GM20431 (cell line): ENCODE measurements around the gene TRPM3.
"Not testable (repeated sequence)": the region's sequence is repeated elsewhere in the genome, so short reads cannot be mapped to it uniquely, and the experiment has no call there.

Experiments used
- in situ Hi-C: fragments of 300-500 bp; cut with MseI, MboI; formaldehyde crosslinking; loops from one replicate; pipeline ENCODE4 v1.15.0; 2020; ENCODE audit warnings: low sequenced_read_pairs; ENCODE audit not compliant: unreplicated experiment

TRPM3 gene

DNA sequence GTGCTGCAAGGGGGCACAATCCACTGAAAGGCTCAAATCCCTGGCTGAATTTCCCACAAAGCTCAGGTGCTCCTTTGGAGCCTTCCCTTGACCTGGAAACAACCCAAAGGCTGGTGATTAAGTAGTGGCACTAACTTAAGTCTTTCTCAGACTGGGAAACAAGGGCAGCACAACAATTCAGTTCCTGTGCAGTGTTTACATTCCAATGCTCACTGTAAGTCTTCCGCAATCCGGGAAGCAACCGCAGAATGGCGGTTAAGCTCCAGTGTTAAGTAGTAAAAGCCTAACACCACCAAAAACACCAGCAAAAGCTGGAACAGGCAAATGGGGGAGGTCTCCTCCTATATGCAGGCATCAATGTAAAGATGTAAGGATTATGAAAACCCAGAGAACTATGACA lies 117.2 kb downstream of the TRPM3 start:
- in situ Hi-C loops, result loop anchor here (10.0 kb wide), 1 partner anchor 59 kb away; no protein-coding TSS in a partner anchor

DNA sequence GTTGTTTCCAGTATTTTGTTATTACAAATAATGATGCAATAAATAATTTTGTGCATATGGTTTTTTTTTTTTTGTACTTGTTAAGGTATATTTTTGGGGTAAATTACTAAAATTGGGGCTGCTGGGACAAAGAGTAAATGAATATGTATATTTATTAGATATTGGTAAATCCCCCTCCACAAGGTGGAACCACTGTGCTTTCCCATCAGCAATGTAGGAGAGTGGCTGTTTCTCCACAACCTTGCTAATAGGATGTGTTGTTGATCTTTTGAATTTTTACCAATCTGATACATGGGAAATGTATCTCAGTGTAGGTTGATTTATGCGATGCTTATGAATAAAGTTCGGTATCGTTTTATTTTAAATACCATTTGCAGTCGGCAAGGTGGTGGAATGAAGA lies 118.1 kb downstream of the TRPM3 start:
- in situ Hi-C loops, result loop anchor here (10.0 kb wide), 1 partner anchor 59 kb away; no protein-coding TSS in a partner anchor

DNA sequence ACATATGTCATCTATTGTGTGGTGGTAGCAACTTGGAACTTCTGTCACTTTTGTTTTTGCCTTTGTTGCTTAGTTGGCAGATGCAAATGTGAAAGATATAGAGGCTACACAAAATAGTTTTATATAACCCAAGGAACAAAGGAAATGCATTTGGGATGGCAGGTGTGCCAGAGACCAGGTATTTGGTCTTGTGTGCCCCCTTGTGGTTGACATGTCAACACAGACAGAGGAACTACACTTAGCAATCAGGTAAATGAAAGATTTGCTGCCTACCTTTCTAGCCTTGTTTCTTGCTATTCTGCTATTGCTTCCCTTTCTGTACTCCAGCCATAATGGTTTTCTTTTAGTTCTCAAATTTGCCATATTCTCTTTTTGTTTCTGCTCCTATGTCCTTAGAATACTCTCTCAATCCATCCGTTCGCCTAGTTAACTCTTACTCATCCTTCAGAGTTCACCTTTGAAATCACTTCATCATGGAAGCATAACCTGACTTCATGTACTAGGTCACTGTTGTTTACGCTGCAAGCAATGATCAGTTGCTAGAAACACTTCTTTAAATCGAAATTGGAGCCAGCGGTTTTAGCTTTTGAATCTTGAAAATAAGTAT lies 119.5 kb downstream of the TRPM3 start:
- in situ Hi-C loops, result loop anchor here (10.0 kb wide), 1 partner anchor 57 kb away; no protein-coding TSS in a partner anchor

DNA sequence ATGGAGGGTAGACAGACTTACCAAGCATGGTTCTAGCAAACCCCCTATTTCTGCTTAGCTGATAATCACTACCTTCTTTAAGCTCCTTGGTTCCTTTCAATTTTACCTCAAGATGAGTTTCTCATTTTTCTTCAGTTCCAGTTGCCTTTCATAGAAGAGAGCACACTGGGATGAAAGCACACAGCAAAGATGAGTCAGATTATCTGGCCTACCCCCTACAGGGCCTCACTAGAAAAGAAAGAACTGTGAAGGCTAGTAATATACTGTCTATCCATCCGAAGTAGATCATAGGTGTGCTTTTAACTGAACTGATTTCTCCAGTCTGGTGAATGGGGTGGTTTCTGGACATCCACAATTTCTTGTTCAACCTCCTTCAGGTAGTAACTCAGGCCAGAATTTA lies 122.5 kb downstream of the TRPM3 start:
- in situ Hi-C loops, result loop anchor here (25.0 kb wide), 1 partner anchor 362 kb away; no protein-coding TSS in a partner anchor

DNA sequence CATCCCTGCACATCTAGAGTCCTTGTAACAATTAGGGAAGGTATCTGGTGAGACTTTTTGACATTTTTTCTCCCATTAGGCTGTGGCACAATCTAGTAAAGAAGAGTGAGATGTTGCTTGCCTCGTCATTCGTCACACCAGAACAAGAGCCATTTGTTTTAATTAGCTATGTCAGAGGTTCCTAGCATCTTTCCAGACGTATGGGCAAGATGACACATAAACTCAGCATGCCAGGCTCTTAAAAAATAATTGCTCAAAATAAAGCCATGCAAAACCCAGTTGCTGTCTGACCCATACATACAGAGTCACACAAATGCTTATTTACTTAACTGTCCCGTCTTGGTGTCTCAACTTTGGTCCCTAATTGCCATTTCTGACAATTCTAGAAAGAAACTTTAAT lies 125.9 kb downstream of the TRPM3 start:
- in situ Hi-C loops, result loop anchor here (25.0 kb wide), 1 partner anchor 358 kb away; no protein-coding TSS in a partner anchor

DNA sequence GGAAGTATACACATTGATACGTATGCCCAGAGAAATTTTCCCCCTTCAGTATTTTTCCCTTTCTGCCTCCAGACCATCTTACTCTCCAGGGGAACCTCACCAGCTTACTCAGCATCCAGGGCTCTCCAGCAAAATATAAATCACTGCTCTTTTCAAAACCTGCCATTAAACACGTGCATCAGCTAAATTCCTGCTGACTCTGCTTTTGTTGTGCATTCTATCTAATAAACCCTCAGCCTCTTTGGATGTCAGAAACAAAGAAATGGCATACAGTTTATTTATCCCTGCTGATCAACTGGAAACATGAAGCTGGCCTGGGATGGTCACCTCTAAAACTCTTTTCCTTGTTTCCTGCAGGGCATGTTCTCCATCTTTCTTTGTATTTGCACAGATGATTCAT lies 126.8 kb downstream of the TRPM3 start:
- in situ Hi-C loops, result loop anchor here (25.0 kb wide), 1 partner anchor 357 kb away; no protein-coding TSS in a partner anchor

DNA sequence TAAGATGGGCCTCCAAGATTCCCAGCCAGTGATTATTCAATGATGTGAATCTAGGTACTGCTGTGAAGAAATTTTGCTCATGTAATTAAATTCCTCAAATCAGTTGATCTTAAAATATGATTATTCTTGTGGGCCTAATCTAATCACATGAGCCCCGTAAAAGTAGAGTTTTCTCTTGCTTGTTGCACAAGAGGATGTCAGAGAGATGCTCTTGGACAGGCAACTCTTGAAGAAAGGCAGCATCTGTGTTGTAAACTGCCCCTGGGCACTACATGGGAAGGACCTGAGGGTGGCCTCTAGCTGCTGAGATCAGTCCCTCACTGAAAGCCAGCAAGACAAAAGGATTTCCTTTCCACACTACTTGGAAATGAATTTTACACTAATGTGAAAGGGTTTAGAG lies 132.9 kb downstream of the TRPM3 start:
- in situ Hi-C loops, result loop anchor here (25.0 kb wide), 1 partner anchor 351 kb away; no protein-coding TSS in a partner anchor

DNA sequence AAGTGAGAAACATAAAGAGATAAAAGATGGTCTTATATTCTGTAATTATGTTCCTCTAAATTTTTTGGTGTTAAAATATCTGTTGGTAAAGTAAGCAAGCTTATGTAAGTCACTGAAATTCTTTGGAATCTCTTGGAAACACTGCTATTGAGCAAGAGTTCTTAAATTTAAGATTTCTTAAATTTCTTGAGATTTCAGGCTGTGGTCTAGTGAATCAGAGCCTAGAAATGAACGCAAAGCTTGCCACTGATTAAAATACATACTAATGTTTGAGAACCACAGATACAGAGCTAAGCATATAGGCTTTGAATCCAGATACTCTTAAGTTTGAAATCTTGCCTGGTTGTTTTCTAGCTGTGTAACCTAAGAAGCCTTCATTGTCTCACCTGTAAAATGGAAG lies 133.4 kb downstream of the TRPM3 start:
- in situ Hi-C loops, result loop anchor here (25.0 kb wide), 1 partner anchor 351 kb away; no protein-coding TSS in a partner anchor

DNA sequence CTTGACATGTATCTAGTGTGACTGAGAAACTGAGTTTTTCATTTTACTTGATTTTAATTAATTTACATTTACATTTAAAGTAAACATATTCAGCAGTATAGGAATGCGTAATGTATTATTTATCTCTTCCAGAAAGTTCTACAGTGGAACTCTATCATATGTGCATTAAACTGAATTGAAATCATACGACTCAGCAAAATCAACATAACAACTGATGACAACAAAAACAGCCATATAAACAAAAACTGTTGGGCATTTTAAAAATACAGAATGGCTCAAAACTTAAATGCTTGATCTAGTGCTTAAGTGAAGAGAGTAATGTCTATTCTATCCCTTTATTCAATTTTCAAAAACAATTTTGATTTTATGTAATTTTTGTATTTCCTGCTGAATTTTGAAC lies 134.4 kb downstream of the TRPM3 start:
- in situ Hi-C loops, result loop anchor here (25.0 kb wide), 1 partner anchor 350 kb away; no protein-coding TSS in a partner anchor

DNA sequence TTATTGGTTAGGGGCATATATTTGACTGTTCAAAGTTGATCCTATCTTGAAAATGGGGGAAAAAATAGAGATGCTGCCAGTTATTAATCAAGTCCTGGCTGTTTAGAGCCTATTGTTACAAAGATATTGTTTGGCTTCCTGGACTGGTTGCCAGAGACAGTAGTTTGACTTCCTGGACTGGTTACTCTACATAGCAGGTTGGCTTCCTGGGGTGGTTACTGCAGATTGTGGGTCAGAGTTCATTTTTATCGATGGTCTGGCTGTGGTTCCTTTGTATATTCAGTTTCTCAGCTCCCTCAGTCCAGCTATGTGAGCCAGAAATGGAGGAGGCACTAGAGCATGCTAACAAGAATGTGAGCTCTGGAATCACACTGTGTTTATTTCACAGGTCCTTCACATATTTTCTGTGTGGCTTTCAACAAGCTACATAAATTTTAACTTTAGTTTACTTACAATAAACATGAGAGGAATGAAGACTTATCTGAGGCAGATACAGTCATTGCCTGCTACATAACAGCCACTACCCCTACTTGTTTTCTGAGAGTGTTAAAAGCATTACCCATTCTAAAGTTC lies 137.6 kb downstream of the TRPM3 start:
- in situ Hi-C loops, result loop anchor here (25.0 kb wide), 1 partner anchor 347 kb away; no protein-coding TSS in a partner anchor

DNA sequence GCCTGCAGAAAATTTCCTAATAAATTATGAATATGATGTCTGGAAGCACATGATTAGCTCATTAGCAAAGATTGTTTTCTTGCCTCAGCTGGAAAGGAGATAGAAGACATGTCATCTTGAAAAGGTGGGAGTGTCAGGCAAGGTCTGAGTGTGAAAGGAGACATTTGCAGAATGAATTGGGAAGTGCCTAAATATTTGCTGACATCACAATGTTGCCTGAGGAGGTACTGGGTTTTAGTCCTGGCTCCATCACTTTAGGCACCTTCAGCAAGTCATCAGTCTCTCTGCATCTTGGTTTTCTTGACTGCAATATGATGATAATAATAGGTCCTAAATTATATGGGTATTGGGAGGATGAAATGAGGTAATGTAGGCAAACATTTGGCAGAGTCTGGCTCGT lies 140.1 kb downstream of the TRPM3 start:
- in situ Hi-C loops, result loop anchor here (25.0 kb wide), 1 partner anchor 344 kb away; no protein-coding TSS in a partner anchor

DNA sequence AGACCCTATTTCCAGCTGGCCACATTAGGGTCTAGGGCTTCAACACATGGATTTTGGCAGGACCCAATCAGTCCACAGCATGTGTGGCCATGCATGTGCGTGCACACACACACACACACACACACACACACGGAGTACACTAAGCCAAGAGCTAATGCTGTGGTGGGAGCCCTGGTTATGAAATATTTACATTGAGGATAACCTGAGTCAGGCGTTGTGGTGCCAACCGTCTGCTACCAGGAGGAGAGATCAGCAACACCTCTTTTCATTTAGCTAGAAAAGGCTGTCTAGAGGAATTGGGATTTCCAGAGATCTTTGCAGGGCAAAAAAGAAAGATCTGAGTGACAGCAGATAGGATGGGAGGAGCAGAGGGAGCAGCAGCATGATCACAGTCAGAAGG lies 141.5 kb downstream of the TRPM3 start:
- in situ Hi-C loops, result loop anchor here (25.0 kb wide), 1 partner anchor 343 kb away; no protein-coding TSS in a partner anchor

DNA sequence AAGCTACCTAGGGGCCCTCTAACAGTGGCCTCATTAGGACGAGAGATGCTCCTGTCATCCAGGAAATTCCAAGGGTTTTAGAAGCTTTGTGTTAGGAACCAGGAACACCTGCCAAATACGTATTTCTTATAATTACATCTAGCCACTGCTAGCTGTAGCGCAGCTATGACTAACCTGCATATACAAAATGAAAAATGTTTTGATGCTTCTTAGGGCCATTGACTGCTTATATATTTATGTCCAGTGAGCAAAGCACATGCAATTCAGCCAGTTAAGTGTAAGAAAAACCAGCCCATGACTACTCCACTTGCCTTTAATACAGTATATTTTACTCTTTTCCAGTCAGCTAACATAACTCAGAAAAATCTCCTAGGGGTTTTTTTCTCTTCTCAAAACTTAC lies 143.3 kb downstream of the TRPM3 start:
- in situ Hi-C loops, result loop anchor here (25.0 kb wide), 1 partner anchor 341 kb away; no protein-coding TSS in a partner anchor

DNA sequence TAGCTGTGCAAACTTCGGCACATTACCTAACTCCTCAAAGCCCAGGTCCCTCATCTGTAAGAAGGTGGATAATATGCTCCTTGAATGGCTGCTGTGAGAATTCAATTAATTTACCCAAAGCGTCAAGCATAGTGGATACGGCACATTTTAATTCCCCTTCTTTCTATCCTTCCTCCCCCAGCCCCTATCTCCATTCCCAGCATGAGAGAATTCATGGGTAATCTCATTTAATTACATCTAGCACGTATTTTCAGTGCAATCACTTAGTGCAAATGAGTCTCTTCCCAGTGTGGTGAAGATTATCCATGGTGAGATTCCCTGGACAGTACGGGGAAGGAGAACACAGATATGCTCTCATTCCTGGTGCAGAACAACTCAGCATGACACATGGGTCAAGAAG lies 145.6 kb downstream of the TRPM3 start:
- in situ Hi-C loops, result loop anchor here (25.0 kb wide), 1 partner anchor 339 kb away; no protein-coding TSS in a partner anchor

DNA sequence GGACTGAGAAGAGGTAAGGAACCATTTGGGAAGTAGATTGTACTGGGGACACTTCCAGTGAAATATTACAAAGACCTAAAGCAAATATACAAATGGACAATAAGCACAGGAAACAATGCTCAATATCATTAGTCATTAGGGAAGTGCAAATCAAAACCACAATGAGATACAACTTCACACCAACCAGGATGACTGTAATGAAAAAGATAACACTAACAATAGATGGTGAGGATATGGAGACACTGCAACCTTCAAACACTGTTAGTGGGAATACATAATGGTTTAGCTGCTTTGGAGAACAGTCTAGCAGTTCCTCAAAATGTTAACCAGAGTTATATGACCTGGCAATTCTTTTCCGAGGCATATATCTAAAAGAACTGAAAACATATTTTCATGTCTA lies 149.7 kb downstream of the TRPM3 start:
- in situ Hi-C loops, result no loop called here

DNA sequence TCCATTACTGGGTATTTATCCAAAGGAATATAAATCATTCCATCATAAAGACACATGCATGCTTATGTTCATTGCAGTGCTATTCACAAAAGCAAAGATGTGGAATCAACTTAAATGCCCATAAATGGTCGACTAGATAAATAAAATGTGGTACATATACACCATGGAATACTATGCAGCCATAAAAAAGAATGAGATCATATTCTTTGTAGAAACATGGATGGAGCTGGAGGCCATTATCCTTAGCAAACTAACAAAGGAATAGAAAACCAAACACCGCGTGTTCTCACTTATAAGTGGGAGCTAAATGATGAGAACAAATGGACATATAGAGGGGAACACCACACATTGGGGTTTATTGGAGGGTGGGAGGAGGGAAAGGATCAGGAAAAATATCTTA lies 155.0 kb downstream of the TRPM3 start:
- in situ Hi-C loops, result not testable (repeated sequence)

DNA sequence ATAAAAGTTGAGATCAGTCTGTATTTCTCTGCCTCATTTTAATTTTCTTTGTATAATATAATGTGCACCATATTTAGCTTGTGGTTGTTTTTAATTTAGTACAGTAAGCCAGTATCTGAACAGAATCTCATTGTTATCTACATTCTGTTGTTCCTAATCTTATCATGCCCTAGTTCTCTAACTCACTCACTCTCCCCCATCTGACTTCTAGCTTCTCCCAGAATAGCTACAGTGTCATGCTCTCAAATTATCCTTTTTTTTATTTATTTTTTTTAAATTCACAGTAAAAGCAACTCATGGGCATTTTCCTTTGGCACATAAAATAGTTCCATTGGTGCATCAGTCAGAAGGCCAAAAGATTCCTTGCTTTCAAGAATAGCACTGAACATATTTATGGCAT lies 156.6 kb downstream of the TRPM3 start:
- in situ Hi-C loops, result no loop called here

DNA sequence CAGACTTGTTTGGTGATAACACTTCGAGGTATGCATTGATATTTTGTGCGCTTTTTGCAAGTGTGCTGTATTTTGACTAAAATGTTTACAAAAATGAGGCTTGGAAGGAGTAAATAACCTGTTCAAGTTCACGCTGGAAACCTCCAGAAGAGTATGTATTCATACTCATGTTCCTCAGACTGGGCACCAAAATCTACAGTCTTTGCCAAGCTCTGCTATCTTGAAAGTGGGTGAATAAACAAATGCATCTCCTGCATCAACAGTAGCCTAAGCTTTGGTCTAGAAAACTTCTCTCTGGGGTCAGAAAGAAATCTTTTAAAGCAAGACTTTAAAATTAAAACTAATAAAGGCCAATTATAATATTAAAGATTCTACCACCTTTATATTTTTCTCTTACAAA lies 157.9 kb downstream of the TRPM3 start:
- in situ Hi-C loops, result no loop called here

DNA sequence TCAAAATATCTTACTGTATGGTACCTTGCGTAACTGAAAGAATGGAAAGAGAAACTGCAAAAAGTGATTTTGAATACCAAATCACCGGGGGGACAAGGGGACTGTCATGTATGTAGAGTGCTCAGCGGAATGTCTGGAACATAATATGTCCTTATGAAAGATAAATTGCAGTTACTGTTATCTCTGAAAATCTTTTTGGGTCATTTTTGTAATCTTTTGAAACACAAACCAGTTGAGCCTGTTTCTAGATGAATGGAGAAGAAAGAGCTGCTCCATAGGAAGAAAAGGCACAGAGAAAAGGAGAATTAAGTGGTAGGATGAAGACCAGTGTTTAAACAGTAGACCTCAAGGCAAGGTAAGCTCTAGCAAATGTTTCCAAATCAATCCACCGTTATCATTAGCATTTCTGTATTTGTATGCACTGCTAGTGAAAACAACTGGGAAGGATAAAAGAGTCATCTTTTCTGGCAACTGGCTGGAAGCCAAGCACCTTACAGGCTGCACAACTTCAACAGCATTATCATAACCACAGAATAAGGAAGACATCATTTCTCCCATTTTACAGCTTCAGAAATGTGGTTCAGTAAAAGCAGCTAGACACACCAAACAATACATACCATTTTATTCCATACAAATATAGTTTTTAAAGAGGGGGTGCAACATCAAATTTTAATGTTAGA lies 158.5 kb downstream of the TRPM3 start:
- in situ Hi-C loops, result no loop called here

DNA sequence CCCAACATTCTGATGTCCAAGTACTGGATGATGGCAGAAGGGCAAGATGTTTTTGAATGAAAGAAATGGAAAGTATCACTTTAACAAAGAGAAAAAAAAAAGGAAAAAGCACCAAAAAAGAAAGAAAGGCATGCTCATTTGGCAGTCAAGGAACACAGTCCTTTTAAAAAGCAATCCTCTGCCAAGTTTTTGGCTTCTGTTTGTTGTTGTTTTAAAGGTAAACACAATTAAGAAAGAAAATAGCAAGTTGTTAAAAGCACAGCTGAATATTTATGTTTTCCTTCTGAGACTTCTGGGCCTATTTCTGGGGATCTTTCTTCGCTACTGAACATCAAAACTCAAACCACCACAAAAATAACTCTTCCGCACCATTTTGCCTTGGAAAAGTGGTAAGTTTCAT lies 162.1 kb downstream of the TRPM3 start:
- in situ Hi-C loops, result no loop called here
